HL-60 (cell line): ENCODE results near the gene ITPK1.

Experiments used
- DNase-seq, 2 experiments: peaks; one replicate each; pipeline ENCODE4 v3.0.0-alpha.2; 2010 to 2020; ENCODE audit warnings: low read depth in 1 of 2, low spot score in 1 of 2
- H3K27ac ChIP-seq: fragments of 250-450 bp; sonication (Bioruptor Pico); replicated peaks from 2 replicates; pipeline ENCODE4 v1.5.1; 2020; ENCODE audit warnings: mild to moderate bottlenecking, moderate library complexity
- H3K27me3 ChIP-seq: fragments of 250-450 bp; sonication (Bioruptor Pico); 2 replicates; pipeline ENCODE4 v1.5.1; 2021; ENCODE audit warnings: mild to moderate bottlenecking, moderate library complexity; ENCODE audit not compliant: insufficient read depth, poor library complexity, severe bottlenecking
- H3K4me3 ChIP-seq: replicated peaks from 2 replicates; pipeline ENCODE4 v1.5.1; 2011; ENCODE audit warnings: mild to moderate bottlenecking, control low read depth, low read length; ENCODE audit not compliant: insufficient read depth
- GABPA ChIP-seq: IDR thresholded peaks from 2 replicates; pipeline ENCODE4 v1.6.1; 2012; ENCODE audit warnings: low read depth
- POLR2AphosphoS5 ChIP-seq: IDR thresholded peaks from 2 replicates; pipeline ENCODE4 v1.6.1; 2012; ENCODE audit warnings: low read depth
- SPI1 ChIP-seq: IDR thresholded peaks from 2 replicates; pipeline ENCODE4 v1.6.1; 2012; ENCODE audit warnings: low read depth, mild to moderate bottlenecking, borderline replicate concordance
- TF ChIP-seq, protein P1 (sequence below): IDR thresholded peaks from one replicate; pipeline ENCODE4 v1.5.1; 2011; ENCODE audit warnings: low read length, control low read depth, inconsistent platforms; ENCODE audit not compliant: insufficient read depth
- TF ChIP-seq, protein P2 (sequence below): IDR thresholded peaks from 2 replicates; pipeline ENCODE4 v1.6.1; 2012; ENCODE audit warnings: low read depth; ENCODE audit not compliant: insufficient replicate concordance

The ITPK1 gene

DNA sequence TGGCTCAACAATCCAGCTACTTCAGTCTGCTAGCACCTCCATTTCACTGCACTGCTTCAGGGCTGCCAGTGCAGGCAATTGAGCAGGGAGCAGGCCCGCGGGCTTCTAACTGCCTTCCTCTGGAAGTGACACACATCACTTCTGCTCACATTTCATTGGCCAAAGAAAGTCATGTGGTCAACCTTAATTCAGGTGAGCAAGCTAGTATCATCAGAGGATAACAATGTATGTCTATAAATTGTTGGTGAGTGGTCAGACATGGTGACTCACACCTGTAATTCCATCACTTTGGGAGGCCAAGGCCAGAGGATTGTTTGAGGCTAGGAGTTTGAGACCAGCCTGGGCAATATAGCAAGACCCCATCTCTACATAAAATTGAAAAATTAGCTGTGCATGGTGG, 215.1 kb downstream of the ITPK1 start:
- TF ChIP-seq SPI1 = no peak
- TF ChIP-seq, protein P1, sequence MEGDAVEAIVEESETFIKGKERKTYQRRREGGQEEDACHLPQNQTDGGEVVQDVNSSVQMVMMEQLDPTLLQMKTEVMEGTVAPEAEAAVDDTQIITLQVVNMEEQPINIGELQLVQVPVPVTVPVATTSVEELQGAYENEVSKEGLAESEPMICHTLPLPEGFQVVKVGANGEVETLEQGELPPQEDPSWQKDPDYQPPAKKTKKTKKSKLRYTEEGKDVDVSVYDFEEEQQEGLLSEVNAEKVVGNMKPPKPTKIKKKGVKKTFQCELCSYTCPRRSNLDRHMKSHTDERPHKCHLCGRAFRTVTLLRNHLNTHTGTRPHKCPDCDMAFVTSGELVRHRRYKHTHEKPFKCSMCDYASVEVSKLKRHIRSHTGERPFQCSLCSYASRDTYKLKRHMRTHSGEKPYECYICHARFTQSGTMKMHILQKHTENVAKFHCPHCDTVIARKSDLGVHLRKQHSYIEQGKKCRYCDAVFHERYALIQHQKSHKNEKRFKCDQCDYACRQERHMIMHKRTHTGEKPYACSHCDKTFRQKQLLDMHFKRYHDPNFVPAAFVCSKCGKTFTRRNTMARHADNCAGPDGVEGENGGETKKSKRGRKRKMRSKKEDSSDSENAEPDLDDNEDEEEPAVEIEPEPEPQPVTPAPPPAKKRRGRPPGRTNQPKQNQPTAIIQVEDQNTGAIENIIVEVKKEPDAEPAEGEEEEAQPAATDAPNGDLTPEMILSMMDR = no peak
- TF ChIP-seq POLR2AphosphoS5 = no peak
- TF ChIP-seq, protein P2, sequence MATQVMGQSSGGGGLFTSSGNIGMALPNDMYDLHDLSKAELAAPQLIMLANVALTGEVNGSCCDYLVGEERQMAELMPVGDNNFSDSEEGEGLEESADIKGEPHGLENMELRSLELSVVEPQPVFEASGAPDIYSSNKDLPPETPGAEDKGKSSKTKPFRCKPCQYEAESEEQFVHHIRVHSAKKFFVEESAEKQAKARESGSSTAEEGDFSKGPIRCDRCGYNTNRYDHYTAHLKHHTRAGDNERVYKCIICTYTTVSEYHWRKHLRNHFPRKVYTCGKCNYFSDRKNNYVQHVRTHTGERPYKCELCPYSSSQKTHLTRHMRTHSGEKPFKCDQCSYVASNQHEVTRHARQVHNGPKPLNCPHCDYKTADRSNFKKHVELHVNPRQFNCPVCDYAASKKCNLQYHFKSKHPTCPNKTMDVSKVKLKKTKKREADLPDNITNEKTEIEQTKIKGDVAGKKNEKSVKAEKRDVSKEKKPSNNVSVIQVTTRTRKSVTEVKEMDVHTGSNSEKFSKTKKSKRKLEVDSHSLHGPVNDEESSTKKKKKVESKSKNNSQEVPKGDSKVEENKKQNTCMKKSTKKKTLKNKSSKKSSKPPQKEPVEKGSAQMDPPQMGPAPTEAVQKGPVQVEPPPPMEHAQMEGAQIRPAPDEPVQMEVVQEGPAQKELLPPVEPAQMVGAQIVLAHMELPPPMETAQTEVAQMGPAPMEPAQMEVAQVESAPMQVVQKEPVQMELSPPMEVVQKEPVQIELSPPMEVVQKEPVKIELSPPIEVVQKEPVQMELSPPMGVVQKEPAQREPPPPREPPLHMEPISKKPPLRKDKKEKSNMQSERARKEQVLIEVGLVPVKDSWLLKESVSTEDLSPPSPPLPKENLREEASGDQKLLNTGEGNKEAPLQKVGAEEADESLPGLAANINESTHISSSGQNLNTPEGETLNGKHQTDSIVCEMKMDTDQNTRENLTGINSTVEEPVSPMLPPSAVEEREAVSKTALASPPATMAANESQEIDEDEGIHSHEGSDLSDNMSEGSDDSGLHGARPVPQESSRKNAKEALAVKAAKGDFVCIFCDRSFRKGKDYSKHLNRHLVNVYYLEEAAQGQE = no peak
- no peak for TF ChIP-seq GABPA
- DNase-seq = no peak
- no peak overlapping the region for H3K27ac ChIP-seq
- H3K27me3 ChIP-seq = peaks cover 7% of the 10 kb centered on the region
- no peak overlapping the region for H3K4me3 ChIP-seq

DNA sequence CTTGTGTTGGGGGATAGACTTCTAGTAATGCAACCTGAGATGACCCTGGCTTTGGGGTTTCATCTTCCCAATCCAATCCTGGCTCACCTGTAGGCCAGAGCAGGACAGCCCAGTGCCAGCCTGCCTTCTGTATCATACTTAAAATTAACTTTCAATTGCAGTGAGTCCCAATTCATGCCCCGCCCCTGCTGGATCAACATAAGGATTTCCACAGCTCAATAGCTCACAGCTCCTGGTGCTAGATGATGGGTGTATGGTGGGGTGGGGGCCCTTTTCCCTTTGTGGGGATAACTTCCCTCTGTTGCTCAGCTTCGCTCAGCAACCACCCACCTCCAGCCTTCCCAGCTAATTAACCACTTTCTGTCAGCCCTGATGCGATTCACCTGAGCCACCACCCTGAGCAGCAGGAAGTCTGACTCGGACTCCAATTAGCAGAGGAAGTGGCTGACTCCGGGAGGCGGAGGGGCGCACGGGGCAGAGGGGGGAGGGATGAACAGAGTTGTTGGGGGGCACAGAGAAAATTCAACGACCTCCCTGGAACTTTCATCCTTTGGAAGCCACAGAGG, 217.1 kb downstream of the ITPK1 start:
- Histone ChIP-seq H3K27ac (no peak overlapping the region), H3K4me3 (no peak overlapping the region), H3K27me3 (peaks cover 10% of the 10 kb centered on the region)
- TF ChIP-seq, protein P1 = no peak
- TF ChIP-seq POLR2AphosphoS5 = no peak
- DNase-seq = no peak

DNA sequence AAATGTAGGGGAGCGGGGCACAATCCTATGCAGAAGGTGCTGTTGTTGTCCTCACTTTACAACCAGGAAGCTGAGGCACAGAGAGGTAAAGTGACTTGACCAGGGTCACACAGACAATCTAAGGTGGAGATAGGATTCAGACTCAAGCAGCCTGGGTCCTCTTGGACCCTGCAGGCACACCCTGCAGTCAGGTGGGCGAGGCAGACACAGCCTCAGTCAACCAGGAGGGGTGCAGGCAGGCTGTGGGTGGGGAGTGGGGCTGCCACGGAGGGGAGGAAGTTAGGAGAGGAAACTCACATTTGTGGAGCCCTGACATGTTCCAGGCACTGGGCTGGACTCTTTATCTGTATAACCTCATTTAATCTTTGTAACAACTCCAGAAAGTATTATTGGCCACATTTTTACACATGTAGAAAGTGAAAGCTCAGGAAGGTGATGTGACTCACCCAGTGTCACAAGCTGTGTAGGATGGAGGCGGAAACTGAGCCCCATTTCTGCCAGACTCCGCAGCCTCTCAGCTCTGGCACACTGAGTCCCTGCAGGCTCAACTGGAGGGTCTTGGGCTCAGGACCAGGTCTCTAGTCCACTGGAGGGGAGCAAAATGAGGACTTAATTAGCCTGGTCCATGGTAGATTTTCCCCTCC, 217.7 kb downstream of the ITPK1 start:
- DNase-seq = no peak
- H3K27me3 ChIP-seq = peaks cover 9% of the 10 kb centered on the region
- no peak overlapping the region for H3K4me3 ChIP-seq
- TF ChIP-seq SPI1 = no peak
- TF ChIP-seq, protein P2 = no peak
- TF ChIP-seq, protein P1 = no peak
- no peak for TF ChIP-seq POLR2AphosphoS5
- TF ChIP-seq GABPA = no peak
- no peak overlapping the region for H3K27ac ChIP-seq

DNA sequence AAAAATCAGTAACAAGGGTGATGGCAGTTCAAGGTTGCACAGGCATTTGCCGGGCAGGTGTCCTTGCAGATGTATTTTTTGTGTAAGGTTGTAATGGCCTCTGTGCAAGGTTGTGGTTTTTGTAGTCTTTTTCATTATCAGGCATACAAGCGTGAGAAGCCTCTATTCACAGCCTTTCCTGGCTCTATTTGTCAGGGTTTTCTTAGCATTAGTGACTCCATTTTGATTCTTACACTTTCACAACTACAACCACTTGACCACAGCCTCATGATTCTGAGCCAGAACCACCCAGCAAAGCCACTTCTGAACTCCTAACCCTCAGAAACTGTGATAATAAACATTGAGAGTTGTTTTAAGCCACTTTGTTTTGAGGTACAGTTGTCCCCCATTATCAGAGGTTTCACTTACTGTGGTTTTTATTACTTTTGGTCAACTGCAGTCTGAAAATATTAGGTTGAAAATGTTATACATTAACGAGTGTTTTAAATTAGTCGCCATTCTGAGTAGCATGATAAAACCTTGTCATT, 220.3 kb downstream of the ITPK1 start:
- peaks cover 5% of the 10 kb centered on the region for H3K27me3 ChIP-seq
- no peak overlapping the region for H3K27ac ChIP-seq
- TF ChIP-seq SPI1 (no peak), GABPA (no peak), POLR2AphosphoS5 (no peak)
- TF ChIP-seq, protein P1 = no peak
- TF ChIP-seq, protein P2 = no peak
- no peak overlapping the region for H3K4me3 ChIP-seq
- no peak for DNase-seq
